Colonic mucosa (tissue), 4 donors: Measurements from ENCODE around the gene IGF2R. TPM values are rescaled to one million over a fixed set of nuclear protein-coding genes. Genes with fewer than 3 reads are reported as not detected.

Experiments used
- DNase-seq: peaks from one replicate; pipeline ENCODE4 v3.0.0-alpha.2; 2020
- H3K27ac ChIP-seq: fragments of 200-600 bp; one replicate; pipeline ENCODE4 v1.8.0; 2021
- H3K27me3 ChIP-seq: fragments of 200-600 bp; one replicate; pipeline ENCODE4 v1.8.0; 2021
- H3K36me3 ChIP-seq: fragments of 200-600 bp; one replicate; pipeline ENCODE4 v1.8.0; 2021
- H3K4me1 ChIP-seq: fragments of 200-600 bp; one replicate; pipeline ENCODE4 v1.8.0; 2021; ENCODE audit warnings: mild to moderate bottlenecking
- H3K4me3 ChIP-seq: fragments of 200-600 bp; one replicate; pipeline ENCODE4 v1.8.0; 2021
- H3K9ac ChIP-seq, 2 donors: one replicate each; pipeline ENCODE4 v1.7.0; 2013; ENCODE audit warnings: control low read depth in 2 of 2, low read depth in 2 of 2, low read length in 2 of 2
- H3K9me3 ChIP-seq: fragments of 200-600 bp; one replicate; pipeline ENCODE4 v1.8.0; 2021
- CTCF ChIP-seq: fragments of 200-600 bp; IDR thresholded peaks from one replicate; pipeline ENCODE4 v1.8.0; 2022; ENCODE audit warnings: antibody characterized with exemption, mild to moderate bottlenecking
- intact Hi-C: fragments of 100-400 bp; cut with DNase I; formaldehyde crosslinking; loops from one replicate; pipeline ENCODE4 v1.14.1; 2022
- total RNA-seq, 2 donors: library from RNA; stranded (reverse); fragmentation: NEBNext Ultra II Directional in 1 of 2; extraction: Animal tissue kit (Norgen Biotek cat#: 25700) in 1 of 2; gene quantifications; one replicate each; pipeline ENCODE4 v1.2.1, GENCODE V29; 2021
- donor health status: healthy.
- donor health status: DM: no; HTN: no; CAD: no.
- donor health status: DM: no; HTN: no; CAD: no.

The IGF2R gene
- total RNA-seq, 2 donors from 2014 or later, result 73.8 to 84.4 TPM

GRCh38 chr6:159957071-159957673, 11.7 kb upstream of the IGF2R start:
- intact Hi-C loops, result no loop called here

GRCh38 chr6:159959165-159959975, 9.5 kb upstream of the IGF2R start:
- Histone ChIP-seq H3K4me1 (no peaks in the 10 kb centered on the region), H3K36me3 (no peaks in the 10 kb centered on the region), H3K9ac (no peak overlapping the region), H3K9me3 (no peaks in the 10 kb centered on the region), H3K27ac (peak overlapping the region; percentile 40), H3K27me3 (no peaks in the 10 kb centered on the region), H3K4me3 (no peak overlapping the region)
- intact Hi-C loops, result no loop called here
- no peak for DNase-seq
- TF ChIP-seq CTCF, result no peak

More at GRCh38 chr6:159957071-159957673, 11.7 kb upstream of the IGF2R start:
- TF ChIP-seq CTCF, result no peak
- H3K4me3 ChIP-seq, result no peak overlapping the region
- no peaks in the 10 kb centered on the region for H3K9me3 ChIP-seq
- H3K36me3 ChIP-seq, result no peaks in the 10 kb centered on the region
- no peaks in the 10 kb centered on the region for H3K4me1 ChIP-seq
- H3K27ac ChIP-seq, result no peak overlapping the region
- no peak overlapping the region for H3K9ac ChIP-seq
- DNase-seq, result no peak
- no peaks in the 10 kb centered on the region for H3K27me3 ChIP-seq

GRCh38 chr6:159959976-159960384, 8.9 kb upstream of the IGF2R start:
- Histone ChIP-seq H3K4me1 (no peaks in the 10 kb centered on the region), H3K9me3 (no peaks in the 10 kb centered on the region), H3K9ac (no peak overlapping the region), H3K4me3 (no peak overlapping the region), H3K27me3 (no peaks in the 10 kb centered on the region), H3K36me3 (no peaks in the 10 kb centered on the region), H3K27ac (peak overlapping the region; percentile 40)
- intact Hi-C loops, result no loop called here
- no peak for DNase-seq
- no peak for TF ChIP-seq CTCF

GRCh38 chr6:159960485-159960884, 8.4 kb upstream of the IGF2R start:
- TF ChIP-seq CTCF, result no peak
- no peak for DNase-seq
- Histone ChIP-seq H3K36me3 (no peaks in the 10 kb centered on the region), H3K27ac (no peak overlapping the region), H3K9me3 (no peaks in the 10 kb centered on the region), H3K4me1 (no peaks in the 10 kb centered on the region), H3K9ac (no peak overlapping the region), H3K27me3 (no peaks in the 10 kb centered on the region), H3K4me3 (no peak overlapping the region)
- intact Hi-C loops, result no loop called here

- TF ChIP-seq CTCF, result no peak
- no peak overlapping the region for H3K4me3 ChIP-seq
- no peak overlapping the region for H3K27ac ChIP-seq
- no peaks in the 10 kb centered on the region for H3K27me3 ChIP-seq
- H3K36me3 ChIP-seq, result no peaks in the 10 kb centered on the region
- H3K9me3 ChIP-seq, result no peaks in the 10 kb centered on the region
- intact Hi-C loops, result no loop called here
- no peak overlapping the region for H3K9ac ChIP-seq
- H3K4me1 ChIP-seq, result no peaks in the 10 kb centered on the region
- no peak for DNase-seq
Measured at GRCh38 chr6:159961528-159961927, 7.4 kb upstream of the IGF2R start.
